Karpas-422 (cell line): Measurements from ENCODE around the gene CEP95. TPM values are rescaled to one million over a fixed set of nuclear protein-coding genes. Genes with fewer than 3 reads are reported as not detected.
A peak's percentile ranks its signal among the peaks of the same experiment; 100 is the strongest.

Source experiments
- DNase-seq: peaks from one replicate; pipeline ENCODE4 v3.0.0-alpha.2; 2015
- H2AFZ ChIP-seq: fragments of 200-600 bp; sonication (generic); 2 replicates; pipeline ENCODE4 v1.6.1; 2014; ENCODE audit warnings: antibody characterized with exemption, low read length, mixed read lengths
- H3K27ac ChIP-seq: fragments of 200-600 bp; sonication (generic); 2 replicates; pipeline ENCODE4 v1.5.1; 2014; ENCODE audit warnings: mild to moderate bottlenecking, low read length, moderate library complexity
- H3K27me3 ChIP-seq: fragments of 200-600 bp; sonication (generic); 2 replicates; pipeline ENCODE4 v1.6.1; 2014; ENCODE audit warnings: low read length, mixed read lengths
- H3K36me3 ChIP-seq: fragments of 200-600 bp; sonication (generic); 2 replicates; pipeline ENCODE4 v1.6.1; 2014; ENCODE audit warnings: low read length, mixed read lengths; ENCODE audit not compliant: insufficient read depth
- H3K4me1 ChIP-seq: fragments of 200-600 bp; sonication (generic); 2 replicates; pipeline ENCODE4 v1.6.1; 2014; ENCODE audit warnings: mild to moderate bottlenecking, low read length, mixed read lengths
- H3K4me2 ChIP-seq: fragments of 200-600 bp; sonication (generic); 2 replicates; pipeline ENCODE4 v1.6.1; 2014; ENCODE audit warnings: low read length, low read depth, mild to moderate bottlenecking; ENCODE audit not compliant: poor library complexity, severe bottlenecking
- H3K4me3 ChIP-seq: fragments of 200-600 bp; sonication (generic); 2 replicates; pipeline ENCODE4 v1.5.1; 2014; ENCODE audit warnings: mild to moderate bottlenecking, antibody characterized with exemption, low read length, mixed read lengths
- H3K79me2 ChIP-seq: fragments of 200-600 bp; sonication (generic); 2 replicates; pipeline ENCODE4 v1.6.1; 2014; ENCODE audit warnings: mild to moderate bottlenecking, low read length, mixed read lengths
- H3K9ac ChIP-seq: fragments of 200-600 bp; sonication (generic); 2 replicates; pipeline ENCODE4 v1.6.0; 2014; ENCODE audit warnings: low read length
- H3K9me2 ChIP-seq: fragments of 200-600 bp; sonication (generic), shearing (Covaris generic); replicated peaks from 2 replicates; pipeline ENCODE4 v1.6.0; 2014; ENCODE audit warnings: mild to moderate bottlenecking, low read length, moderate library complexity; ENCODE audit not compliant: insufficient read depth
- H3K9me3 ChIP-seq: fragments of 300-700, 200-600 bp; sonication (generic); 2 replicates; pipeline ENCODE4 v1.6.1; 2014; ENCODE audit warnings: low read length, mixed read lengths
- H4K20me1 ChIP-seq: fragments of 200-600 bp; sonication (generic); 2 replicates; pipeline ENCODE4 v1.6.1; 2014; ENCODE audit warnings: mild to moderate bottlenecking, antibody characterized with exemption, low read length, low read depth; ENCODE audit not compliant: insufficient read depth
- total RNA-seq: library from RNA; depleted of rRNA; stranded (reverse); fragments of >200 nt; shearing (Covaris generic); gene quantifications from 2 replicates; pipeline ENCODE4 v1.2.3, GENCODE V29; 2014; ENCODE audit warnings: low replicate concordance

Gene CEP95
- total RNA-seq, 1 experiment from 2014 or later = 62.1 TPM

DNA sequence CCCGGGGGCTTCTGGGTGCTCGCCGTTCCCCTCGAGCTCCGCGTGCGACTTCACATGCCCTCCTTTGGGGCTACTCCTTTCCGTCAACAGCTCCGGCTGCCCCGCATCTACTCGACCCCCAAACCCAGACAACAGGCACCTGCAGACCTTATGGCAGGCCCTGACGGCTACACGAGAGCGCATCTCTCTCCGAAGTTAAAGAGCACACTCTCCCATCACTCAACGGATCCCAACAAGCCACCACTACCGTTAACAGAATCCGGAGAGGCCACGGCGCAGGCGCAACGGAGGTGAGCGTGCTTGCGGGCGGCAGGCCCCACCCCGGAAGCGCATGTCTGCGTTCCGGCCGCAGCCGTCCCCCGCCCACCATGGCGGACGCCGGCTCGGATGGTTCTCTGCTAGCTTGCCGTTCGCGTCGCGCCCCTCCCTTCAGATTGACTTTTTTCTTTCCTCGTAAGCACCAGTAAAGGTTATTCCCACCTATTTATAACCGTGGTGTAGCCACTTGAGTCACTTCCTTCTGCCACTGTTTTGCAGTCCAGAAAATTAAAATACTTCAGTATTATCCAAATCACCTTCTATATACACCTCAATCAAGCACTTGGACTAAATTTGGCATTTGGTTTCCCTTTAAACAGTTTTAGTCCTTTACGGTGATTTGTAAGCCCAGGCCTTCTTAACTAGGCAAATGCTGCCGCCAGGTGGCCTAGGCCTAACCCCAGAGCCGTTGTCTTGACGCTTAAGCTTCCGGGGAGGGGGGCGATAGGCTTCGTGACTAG is 9.8 kb upstream of the CEP95 start, which contains the start of gene POLG2:
Gene POLG2, minus strand, starts transcription at position 269 of the 779 bp plus-strand sequence. Its CDS starts 86 bp downstream, at position 183.
- Histone ChIP-seq H3K79me2 (peaks cover 41% of the 10 kb centered on the region), H3K4me2 (peak within 1 kb of the TSS; percentile 81), H3K4me1 (peaks cover 68% of the 10 kb centered on the region), H3K27ac (peak within 1 kb of the TSS; percentile 87), H4K20me1 (peaks cover 31% of the 10 kb centered on the region), H2AFZ (no peak within 1 kb of the TSS; the same call in 1 of the 2 replicates), H3K4me3 (peak within 1 kb of the TSS; percentile 89), H3K27me3 (no peaks in the 10 kb centered on the region), H3K36me3 (peaks cover 42% of the 10 kb centered on the region), H3K9ac (peak within 1 kb of the TSS; percentile 91), H3K9me2 (no peaks in the 10 kb centered on the region), H3K9me3 (no peaks in the 10 kb centered on the region)
- peak; percentile 98 for DNase-seq

DNA sequence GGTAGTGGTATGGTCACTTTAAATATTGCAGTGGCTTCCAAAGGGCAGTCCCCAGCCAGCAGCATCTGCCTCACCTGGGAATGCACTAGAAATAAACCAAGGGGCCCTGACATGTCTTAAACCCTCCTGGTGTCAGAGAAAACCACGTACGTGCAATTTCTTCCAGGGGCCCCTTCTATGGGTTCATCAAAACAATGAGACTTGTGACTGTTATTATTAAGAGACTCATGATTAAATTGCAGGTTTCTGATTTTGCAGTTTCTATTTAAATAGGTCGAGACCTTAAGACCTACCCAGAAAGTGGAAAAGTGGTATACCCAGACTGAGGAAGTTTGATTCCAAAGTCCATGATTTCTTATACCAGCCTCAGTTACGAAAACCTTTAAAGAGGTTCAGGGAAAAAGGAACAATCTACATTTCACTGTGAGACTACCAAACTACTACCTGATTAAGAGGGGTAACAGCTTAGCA is 9.2 kb upstream of the CEP95 start:
- H3K36me3 ChIP-seq = peaks cover 45% of the 10 kb centered on the region
- H3K9ac ChIP-seq = peak overlapping the region; percentile 91
- H3K9me2 ChIP-seq = no peaks in the 10 kb centered on the region
- peak overlapping the region; percentile 81 for H3K4me2 ChIP-seq
- DNase-seq = no peak
- peaks cover 38% of the 10 kb centered on the region for H4K20me1 ChIP-seq
- H3K4me1 ChIP-seq = peaks cover 74% of the 10 kb centered on the region
- H3K79me2 ChIP-seq = peaks cover 38% of the 10 kb centered on the region
- H3K9me3 ChIP-seq = no peaks in the 10 kb centered on the region
- H3K27me3 ChIP-seq = no peaks in the 10 kb centered on the region
- peak overlapping the region; percentile 89 for H3K4me3 ChIP-seq
- peak overlapping the region; percentile 87 for H3K27ac ChIP-seq
- no peak overlapping the region for H2AFZ ChIP-seq

DNA sequence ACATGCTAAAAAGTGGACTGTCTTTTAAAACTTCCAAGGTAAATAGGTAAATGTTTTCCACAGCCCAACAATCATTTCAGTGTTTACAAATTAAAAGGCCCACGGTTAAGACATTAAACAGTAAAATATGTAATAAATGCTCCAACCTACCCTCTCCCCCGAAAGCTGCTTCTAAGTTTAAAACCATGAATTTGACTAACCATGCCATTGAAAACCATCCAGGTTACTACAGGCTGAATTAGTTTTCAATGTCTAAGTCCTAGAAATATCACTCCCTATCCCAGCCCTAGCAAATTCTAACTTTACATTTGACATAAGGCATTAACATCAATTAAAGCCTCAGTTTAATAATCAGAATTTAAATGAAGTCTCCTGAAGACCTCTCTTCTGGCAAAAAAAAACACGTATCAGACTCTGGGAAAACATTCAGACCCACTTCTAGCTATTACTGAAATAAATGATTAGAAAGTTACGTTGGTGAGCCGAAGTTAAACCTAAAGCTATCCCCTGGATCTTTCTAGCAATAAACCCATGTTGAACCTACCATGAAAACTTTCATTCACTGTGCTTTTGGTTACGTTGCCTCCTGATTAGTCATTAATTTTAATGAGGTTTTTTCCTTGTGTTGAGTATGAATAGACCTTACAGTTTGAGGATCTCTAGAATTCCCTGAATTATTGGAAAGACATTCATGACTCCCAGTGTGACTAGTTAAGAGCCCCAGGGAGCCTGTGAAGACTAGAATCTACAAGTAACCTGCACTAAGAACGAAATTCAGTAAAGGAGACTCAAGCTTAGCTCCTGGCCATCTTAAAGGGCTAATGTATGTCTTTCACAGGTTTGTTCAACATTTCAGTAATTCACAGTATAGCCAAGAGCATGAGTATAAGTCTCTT is 8.2 kb upstream of the CEP95 start:
- H2AFZ ChIP-seq = no peak overlapping the region
- peak overlapping the region; percentile 91 for H3K9ac ChIP-seq
- H3K9me3 ChIP-seq = no peaks in the 10 kb centered on the region
- peak overlapping the region; percentile 81 for H3K4me2 ChIP-seq
- peak overlapping the region; percentile 87 for H3K27ac ChIP-seq
- peaks cover 47% of the 10 kb centered on the region for H4K20me1 ChIP-seq
- peaks cover 84% of the 10 kb centered on the region for H3K4me1 ChIP-seq
- peaks cover 50% of the 10 kb centered on the region for H3K36me3 ChIP-seq
- H3K27me3 ChIP-seq = no peaks in the 10 kb centered on the region
- H3K4me3 ChIP-seq = peak overlapping the region; percentile 89; the same call in 1 of the 2 replicates
- H3K9me2 ChIP-seq = no peaks in the 10 kb centered on the region
- H3K79me2 ChIP-seq = peaks cover 40% of the 10 kb centered on the region
- DNase-seq = peak; percentile 52

DNA sequence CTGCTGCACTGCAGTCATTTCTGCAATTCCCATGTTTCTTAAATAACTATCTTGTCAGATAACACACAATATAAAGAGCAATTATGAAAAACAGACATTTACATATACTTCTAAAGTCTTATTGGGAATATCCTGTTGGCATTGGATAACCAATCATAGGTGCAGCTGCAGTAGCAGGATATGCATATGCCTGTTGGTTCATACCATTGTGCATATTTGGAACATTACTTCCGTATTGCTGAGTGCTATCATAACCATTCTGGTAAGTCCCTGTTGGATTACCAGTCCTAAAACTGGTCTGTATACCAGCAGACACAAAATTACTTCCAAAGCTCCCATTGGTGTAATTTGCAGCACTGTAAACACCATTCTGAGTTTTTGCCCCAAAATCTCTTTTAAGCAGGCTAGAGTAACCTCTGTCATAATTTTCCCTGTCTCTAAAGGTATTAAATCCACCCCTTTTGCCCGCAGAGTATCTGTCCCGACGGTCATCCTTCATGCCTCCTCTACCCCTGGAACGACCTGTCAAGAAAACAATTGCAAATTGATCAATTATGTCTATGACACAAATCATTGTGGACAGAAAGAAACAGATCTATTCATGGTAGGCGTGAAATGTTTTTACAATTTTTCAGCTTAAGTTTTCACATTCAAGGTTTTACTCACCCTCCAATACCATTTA is 6.8 kb upstream of the CEP95 start:
- Histone ChIP-seq H3K79me2 (peaks cover 42% of the 10 kb centered on the region), H3K4me1 (peaks cover 89% of the 10 kb centered on the region), H3K36me3 (peaks cover 64% of the 10 kb centered on the region), H2AFZ (no peak overlapping the region), H3K27me3 (no peaks in the 10 kb centered on the region), H3K27ac (peak overlapping the region; percentile 87; the same call in 1 of the 2 replicates), H3K4me2 (peak overlapping the region; percentile 81), H4K20me1 (peaks cover 61% of the 10 kb centered on the region), H3K4me3 (0 out of 2 replicates have a peak overlapping the region, but pooled peaks have one; percentile 10), H3K9me2 (no peaks in the 10 kb centered on the region), H3K9me3 (no peaks in the 10 kb centered on the region), H3K9ac (no peak overlapping the region)
- DNase-seq = peak; percentile 46

DNA sequence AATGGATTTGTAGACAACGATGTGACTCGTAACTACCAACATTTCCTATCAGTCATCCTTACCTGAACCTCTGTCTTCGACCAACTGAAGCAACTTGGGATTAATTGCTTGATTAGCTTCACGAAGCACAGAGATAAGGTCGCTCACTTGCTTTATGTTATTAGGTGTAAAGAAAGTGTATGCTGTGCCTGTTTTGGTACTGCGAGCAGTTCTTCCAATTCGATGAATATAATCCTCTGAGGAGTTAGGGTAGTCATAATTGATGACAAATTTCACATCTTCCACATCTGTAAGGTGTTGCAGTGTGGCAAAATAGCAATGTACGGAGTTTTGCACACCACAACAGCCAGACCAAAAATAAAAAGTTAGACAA is 6.3 kb upstream of the CEP95 start:
- Histone ChIP-seq H4K20me1 (peaks cover 66% of the 10 kb centered on the region), H3K79me2 (peaks cover 42% of the 10 kb centered on the region)

DNA sequence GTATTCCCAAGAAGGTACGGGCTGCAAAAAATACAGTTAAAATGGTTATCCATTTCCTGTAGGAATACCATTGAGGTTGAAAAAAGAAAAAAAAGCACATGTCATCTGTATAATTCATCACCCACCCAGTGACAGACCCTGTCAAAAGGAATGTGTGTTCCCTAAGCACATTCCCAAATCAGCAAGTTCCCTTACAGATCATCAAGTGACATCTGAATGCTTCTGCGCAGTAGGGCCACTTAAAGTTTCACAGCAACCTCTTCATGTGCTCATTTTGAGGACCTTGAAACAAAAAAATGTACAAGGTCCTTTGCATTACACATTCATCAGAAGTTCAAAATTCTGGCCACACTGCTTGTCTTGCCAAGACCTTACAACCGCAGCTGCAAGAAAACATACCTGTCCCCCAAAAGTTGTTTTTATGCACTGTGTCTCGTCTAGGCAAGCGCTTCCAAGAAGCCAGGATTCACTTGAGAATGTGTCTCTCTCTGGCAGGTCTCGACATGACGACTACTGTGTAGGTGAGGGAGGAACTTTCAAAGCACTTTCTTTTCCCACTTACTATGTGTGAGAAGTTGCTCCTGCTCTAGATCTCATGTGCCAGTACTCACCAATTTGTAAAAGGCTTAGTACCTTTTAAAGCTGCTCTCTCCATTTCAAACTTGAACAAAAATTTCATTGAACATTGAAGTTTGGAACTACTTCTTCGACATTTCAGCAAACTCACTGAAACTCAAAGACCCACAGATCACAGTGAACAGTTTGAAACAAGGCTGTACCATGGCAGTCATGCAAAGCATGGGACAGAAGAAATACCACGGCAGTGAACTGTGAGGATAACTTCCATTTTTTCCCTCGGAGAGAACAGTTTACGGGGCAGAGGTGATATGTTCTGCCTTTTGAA is 5.7 kb upstream of the CEP95 start:
- peaks cover 68% of the 10 kb centered on the region for H4K20me1 ChIP-seq
- no peak for DNase-seq
- H3K9me2 ChIP-seq = no peaks in the 10 kb centered on the region
- no peak overlapping the region for H3K4me2 ChIP-seq
- no peak overlapping the region for H3K27ac ChIP-seq
- peaks cover 80% of the 10 kb centered on the region for H3K4me1 ChIP-seq
- no peak overlapping the region for H3K9ac ChIP-seq
- no peak overlapping the region for H2AFZ ChIP-seq
- H3K4me3 ChIP-seq = no peak overlapping the region
- H3K27me3 ChIP-seq = no peaks in the 10 kb centered on the region
- H3K9me3 ChIP-seq = no peaks in the 10 kb centered on the region
- H3K36me3 ChIP-seq = peaks cover 69% of the 10 kb centered on the region
- peaks cover 42% of the 10 kb centered on the region for H3K79me2 ChIP-seq

More for the DNA sequence above, 6.3 kb upstream of the CEP95 start:
- DNase-seq = no peak
- Histone ChIP-seq H3K27me3 (no peaks in the 10 kb centered on the region), H3K4me1 (peaks cover 85% of the 10 kb centered on the region), H3K4me3 (no peak overlapping the region), H3K36me3 (peaks cover 67% of the 10 kb centered on the region), H3K9me2 (no peaks in the 10 kb centered on the region), H2AFZ (no peak overlapping the region), H3K9me3 (no peaks in the 10 kb centered on the region), H3K9ac (no peak overlapping the region), H3K4me2 (peak overlapping the region; percentile 81), H3K27ac (no peak overlapping the region)

DNA sequence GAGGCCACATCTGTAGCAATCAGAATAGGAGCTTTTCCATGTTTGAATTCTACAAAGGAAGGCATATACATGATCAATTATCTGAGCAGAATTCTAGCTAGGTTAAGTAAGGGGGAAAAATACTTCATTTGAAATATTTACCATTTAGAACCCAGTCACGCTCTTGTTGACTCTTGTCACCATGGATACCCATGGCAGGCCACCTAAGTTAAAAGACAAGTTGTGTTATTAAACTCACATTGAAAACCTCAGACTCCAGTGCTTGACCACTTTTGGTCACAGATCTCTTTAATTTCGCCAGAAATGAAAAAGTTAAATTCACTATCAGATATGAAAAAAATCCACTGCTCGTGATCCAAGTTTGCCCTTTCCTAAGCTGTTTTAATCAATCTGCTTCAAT is 4.8 kb upstream of the CEP95 start:
- no peak overlapping the region for H2AFZ ChIP-seq
- peaks cover 69% of the 10 kb centered on the region for H3K36me3 ChIP-seq
- H3K79me2 ChIP-seq = peaks cover 39% of the 10 kb centered on the region
- no peak overlapping the region for H3K9ac ChIP-seq
- H3K27ac ChIP-seq = no peak overlapping the region
- DNase-seq = no peak
- no peaks in the 10 kb centered on the region for H3K9me2 ChIP-seq
- no peak overlapping the region for H3K4me2 ChIP-seq
- H3K4me3 ChIP-seq = no peak overlapping the region
- H4K20me1 ChIP-seq = peaks cover 69% of the 10 kb centered on the region
- peaks cover 80% of the 10 kb centered on the region for H3K4me1 ChIP-seq
- H3K9me3 ChIP-seq = no peaks in the 10 kb centered on the region
- no peaks in the 10 kb centered on the region for H3K27me3 ChIP-seq
